Measurements from ENCODE around the gene LMF1.

The LMF1 gene

DNA sequence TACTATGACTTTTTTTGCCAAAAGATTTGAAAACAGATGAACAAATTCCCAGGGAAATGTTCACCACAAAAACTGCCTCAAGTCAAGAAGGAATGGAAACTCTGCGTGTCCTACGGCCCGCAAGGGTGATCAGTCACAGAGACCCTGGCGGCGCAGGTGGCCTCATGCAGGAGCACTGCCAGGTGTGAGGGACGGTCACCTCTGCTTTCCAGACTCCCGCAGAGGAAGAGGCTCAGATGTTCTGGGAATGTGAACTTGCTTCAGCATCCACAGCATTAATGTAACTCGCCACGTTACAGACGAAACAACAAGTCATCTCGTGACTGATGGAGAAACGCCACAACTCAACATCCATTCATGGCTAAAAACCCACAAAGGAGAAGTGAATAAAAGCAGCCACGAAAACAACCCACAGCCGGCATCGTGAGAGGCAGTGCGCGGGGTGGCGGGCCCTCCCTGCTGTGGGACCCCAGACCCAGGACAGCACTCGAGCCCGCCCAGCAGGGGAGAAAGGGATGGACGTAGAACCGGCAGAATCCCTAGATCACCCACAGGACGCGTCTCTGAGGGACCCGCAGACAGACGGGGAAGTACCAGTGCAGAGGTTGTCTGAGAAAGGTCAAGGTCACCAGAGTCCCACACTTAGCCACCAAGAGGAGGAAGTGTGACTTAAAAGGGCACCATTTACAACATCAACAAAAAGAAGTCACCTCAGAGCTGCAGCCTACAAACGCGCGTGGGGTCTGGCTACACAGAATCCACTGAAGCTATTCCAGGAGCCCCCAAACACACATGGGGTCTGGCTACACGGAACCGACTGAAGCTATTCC, 93.3 kb downstream of the LMF1 start:
- DNase-seq: no peak

DNA sequence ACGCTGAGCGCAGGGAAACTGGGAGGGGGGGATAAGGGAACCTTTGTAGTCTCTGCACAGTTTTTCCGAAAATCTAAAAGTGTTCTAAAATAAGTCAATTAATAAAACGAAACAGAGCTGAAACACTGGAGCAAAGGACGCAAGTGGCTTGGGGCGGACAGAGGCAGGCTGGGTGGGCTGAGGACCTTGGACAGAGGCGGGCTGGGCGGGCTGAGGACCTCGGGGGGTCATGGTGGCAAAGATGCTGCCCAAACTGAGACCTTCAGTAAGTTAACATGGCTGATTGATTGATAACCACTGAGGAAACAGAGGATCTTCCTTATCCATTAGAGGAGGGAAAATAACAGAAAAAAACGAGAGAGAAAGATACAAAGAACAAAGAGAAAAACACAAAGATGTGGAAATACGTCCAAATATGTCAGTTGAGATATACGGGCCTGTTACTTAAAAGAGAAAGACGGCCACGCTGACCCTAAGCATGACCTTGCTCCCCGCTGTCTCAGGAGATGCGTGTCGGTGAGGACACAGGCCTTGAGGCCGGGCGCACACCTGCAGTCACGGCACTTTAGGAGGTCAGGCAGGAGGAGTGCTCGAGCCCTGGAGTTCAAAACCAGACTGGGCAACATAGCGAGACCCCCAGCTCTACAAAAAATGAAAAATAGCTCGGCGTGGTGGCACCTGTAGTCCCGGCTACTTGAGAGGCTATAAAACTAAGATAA, 94.1 kb downstream of the LMF1 start:
- no peak for DNase-seq

DNA sequence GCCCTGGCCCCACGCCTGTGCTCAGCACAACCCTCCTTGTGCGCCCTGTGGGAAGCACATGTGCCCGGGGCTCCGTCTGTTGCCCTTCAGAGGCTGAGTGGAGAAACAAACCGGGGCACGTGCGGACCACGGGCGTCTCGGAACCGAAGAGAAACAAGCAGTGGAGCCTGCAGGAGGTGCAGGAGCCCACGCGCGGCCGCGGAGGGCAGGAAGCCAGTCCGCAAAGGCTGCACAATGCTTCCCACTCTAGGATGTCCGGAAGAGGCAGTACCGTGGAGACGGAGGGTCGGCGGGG, 94.8 kb downstream of the LMF1 start:
- DNase-seq: no peak

DNA sequence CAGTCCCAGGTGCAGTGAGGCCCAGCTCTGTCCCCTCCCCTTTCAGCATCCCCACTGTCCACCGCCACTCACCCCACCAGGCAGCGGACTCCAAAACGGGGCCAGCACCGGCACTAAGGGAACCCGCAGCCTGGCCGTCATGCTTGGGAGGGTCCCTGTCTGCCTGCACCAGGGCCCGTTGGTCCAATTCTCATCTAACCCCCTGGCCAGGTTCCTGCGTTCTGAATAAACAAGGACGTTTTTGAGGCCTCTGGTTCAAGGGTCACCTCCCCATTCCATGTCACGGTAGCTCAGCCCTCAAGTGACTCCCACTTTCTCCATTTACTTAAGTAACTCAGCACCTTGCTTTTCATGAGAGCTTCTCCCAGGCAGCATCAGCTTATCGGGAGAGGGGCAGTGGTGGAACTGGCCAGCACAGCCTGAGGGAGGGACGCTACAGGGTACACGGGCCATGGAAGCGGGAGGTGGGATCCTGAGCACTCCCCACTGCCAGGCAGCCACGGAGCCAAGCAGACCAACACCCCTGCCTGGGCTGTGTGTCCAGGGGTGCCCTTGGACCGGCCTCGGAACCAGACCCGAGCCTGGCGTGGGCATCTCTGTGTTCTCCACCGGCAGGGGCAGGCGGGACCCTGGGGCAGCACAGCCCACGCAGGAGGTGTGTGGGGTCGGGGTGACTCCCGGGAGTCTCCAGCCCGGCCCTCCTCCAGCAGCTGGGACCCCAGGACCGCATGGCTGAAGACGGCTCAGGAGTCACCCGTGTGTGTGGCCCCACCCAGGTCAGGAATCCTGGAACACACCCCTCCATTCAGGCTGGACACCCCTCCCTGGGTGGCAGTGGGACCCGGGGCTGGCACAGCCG, 95.4 kb downstream of the LMF1 start:
- DNase-seq: no peak

DNA sequence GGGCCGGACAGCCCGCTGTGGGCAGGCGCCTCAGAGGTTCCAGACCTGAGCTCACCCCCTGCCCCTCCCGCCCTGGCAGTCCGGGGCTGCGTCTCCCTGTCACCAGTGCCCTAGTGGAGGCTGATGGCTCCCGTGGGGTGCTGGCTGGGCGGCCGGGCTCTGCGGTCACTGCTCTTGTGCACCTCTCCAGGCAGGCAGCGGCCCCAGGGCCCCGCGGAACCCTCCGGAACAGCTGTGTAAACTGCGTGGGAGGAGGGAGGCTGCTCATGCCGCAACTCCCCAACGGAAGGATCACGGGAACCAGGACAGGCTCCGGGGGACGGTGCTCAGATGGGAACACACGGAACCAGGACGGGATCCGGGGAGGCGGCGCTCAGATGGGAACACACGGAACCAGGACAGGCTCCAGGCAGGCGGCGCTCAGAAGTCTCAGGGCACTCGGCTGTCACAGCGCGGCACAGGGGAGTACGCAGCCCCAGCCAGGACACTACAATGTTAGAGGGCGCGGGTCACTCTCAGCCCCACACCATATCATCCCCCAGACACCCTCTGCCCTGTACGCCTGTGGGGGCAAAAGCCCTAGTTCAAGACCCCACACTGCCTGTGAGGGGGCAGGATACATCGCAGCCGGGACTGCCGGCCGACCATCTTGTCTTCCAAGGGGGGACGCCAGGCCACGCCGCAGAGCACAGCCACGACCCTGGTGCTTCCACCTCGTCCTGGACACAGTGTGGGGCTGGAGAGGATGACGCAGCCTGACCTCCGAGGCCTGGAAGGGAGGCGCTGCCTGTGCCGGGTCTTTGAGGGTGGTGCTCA, 96.2 kb downstream of the LMF1 start:
- DNase-seq: no peak

DNA sequence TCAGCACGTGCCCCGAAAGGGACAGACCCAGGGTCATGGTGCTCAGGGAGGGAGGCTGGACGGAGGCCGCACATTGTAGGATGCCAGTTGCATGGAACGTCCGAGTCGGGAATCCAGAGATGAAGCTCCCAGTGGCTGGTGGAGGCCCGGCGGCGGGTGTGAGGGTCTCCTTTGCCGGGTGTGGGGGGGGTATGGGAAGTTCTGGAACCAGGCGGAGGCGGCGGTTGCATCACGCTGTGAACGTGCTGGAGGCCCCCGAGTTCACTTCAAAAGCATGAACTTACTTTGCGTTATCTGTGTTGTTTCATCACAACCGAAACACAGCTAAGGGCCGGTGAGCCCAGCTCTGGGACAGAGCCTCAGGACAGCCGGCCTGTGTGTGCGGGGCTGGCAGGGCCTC, 96.9 kb downstream of the LMF1 start:
- no peak for DNase-seq

DNA sequence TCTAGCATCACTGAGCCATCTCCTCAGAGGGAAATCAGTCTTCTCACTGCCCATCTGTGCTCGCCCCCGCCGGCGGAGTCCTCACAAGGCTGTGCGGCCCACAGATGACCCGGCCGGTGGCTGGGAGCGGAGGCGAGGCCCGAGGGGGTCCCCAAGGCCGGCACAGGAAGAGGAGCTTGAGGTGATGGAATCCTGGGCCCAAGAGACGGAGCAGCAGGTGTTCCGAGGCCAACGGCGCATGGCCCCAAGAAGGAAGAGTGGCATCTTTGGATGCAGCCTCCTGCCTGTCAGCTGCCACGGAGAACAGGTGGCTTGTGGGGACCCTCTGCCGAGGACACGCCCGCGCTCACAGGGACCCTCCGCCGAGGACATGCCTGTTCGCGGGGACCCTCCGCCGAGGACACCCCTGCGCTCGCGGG, 97.5 kb downstream of the LMF1 start:
- DNase-seq: no peak

DNA sequence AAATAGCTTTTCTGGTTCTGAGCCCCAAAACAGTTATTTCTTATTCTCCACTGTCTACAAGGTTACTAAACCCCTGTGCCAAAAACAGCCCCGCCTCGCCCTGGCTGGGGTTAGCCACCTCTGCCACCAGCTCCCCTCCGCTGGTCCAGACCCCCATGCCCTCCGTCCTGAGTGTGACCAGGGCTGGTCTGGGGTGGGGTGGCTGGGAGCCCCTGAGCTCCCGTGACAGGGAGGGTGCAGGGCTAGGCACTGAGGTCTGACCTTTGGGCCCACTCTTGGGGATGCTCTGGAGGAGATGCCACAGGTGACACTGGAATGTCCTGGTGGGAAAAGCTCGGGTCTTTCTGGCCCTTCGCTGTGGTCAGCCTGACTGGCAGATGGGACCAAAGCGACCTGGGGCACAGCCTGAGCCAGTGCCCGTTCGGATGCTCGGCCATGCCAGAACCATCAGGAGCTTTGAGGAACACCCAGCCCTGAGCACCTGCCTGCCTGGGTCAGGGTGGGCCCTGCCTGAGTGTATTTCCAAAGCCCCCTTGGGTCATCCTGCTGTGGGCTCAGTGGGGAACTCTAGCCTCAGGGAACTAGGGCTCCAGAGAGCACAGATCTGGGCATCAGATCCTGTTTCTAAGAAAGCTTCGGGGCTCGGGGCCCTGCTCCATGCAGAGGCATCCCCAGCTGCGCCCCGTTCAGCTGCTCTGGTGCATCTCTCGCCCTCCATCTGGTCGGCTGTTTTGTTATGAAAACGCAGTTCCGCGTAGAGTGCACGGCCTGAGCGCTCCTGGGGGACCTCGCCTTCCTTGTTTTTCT, 98.1 kb downstream of the LMF1 start:
- DNase-seq: no peak

DNA sequence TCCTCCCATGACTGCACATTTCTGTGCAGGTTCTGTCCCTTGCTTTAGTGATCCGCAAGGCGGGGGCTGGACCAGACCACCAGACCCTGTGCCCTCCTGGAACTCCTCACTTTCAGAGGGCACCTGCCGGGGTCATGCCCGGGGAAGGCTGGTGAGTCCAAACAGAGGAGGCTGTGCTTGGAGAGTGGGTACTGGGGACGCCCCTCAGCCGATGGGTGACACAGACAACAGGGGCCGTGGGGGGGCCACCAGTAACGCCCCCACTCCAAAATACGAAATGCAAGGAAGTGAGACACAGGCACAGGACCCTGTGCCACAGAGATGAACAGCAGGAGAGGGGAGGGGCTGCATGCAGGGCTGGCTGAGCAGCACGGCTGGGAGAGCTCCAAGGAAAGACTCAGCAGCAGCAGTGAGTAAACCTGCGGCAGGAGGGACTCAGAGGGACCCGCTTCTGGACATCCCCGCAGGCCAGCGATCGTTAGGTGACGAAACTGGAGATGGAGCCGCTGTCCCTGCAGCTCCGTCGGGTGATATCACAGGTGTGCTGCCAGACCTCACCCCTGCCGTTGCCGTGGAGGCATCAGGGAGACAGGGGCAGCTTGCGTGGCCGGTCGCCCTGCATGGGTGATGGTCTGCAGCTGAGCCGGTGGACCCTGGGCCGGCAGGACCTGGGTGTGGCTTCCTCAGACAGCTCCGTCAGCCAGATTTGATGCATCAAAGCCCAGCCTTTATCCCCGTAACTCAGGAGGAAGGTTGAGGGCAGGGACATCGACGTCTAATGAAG, 99.0 kb downstream of the LMF1 start:
- no peak for DNase-seq

DNA sequence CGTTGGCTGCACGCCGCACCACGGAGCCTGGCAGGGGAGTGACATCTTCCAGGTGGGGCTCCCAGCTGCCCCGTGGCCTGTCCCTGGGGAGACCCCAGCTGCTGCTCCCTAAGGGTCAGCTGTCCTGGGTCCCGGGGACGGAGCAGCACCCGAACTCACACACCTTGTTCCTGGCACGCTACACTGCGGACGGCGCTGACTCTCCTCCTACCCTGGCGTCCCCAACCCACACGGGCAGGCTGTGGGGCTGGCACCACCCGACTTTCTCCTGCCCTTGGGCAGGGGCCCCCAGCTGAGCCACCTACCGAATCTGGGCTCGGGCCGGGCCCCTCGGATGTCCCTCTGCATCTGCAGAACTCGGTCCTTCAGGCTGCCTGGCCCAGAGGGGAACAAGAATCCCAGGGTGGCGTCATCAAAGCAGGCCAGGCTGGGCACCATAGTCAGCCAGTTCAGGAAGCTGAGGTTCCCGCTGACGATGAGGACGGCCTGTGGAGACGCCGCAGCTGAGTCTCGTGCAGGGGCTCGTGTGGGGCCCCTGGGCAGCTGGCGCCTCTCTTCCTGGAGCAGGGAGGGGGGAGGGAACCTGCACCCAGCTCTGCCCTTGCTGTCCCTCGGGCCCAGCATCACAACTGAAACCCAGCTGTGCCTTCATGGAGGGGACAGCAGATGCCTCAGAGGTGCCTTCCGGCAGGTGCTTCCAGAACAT, 99.8 kb downstream of the LMF1 start:
- no peak for DNase-seq

DNA sequence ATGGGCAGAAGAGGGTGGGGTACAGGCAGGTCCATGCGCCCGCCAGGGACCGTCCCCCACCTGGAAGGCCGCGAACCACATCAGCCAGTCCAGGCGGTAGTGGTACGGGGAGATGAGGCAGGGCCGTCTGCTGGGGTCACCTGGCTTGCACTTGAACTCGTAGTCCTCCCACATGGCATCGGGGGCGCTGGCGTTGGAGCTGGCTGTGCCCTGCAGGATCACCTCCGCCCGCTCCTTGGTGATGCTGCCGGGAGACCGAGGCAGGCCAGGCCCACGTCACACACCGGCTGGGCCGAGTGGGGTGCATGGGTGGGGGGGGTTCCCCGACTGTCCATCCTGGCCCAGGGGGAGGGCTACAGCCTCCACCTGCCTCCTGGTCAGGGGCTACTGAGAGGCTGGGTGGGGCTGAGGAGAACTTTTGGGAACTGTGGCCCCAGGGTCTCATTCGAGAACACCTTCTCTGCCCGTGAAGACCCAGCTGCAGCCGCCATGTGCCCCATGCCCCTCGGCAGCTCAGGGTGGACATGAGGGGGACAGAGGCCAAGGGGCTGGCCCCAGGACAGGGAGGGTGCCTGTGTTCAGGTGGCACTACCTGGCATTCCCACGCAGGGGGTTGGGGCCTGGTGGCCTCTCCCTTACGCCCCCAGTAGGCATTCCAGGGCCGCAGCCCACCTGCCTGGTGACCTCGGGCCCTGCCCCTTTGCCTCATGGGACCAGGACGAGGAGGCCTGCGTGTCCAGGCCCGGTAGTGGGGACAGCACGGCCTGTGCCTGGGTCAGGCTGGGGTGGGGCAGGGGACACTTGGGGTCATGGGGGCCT, 100.8 kb downstream of the LMF1 start:
- no peak for DNase-seq

DNA sequence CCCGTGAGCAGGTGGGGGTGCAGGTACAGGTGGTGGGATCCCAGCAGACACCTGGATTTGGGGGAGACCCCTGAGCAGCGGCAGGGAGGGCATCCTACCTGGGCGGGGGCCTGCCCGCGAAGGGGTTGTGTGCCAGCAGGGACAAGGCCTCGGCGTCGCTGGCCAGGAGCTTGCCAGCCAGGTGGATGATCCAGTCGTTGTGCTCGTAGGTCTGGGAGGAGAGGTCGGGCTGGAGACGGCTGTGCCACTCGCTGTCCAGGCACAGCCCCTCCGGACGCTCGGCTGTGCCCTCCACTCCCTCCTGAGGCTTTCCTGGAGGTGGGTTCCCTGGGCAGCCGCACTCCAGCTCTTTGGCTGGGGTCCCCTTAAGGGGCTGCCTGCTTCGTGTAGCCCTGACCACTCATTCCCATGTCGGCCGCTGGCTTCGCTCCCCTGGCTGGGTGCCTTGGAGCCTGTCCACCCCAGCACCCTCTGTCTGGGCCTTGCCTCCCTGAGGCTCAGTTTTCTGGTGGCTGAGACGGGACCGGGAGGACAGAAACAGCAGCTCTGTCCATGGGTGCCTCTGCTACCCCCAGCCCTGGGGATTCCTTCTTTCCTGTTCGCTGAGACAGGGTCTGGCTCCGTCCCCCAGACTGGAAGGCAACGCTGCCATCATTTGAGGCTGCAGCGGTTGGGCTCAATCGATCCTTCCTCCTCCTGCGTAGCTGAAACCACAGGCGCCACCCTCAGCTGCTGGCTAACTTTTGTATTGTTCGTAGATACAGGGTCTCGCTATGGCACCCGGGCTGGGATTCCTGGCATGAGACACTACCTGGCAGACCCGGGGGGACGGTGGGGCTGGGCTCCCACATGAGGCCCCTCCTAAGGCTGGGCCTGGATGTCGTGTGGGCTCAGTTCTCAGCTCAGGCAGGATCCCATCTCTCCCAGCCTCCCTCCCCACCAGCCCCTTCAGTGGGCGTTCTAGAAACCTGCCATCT, 101.7 kb downstream of the LMF1 start:
- DNase-seq: no peak

DNA sequence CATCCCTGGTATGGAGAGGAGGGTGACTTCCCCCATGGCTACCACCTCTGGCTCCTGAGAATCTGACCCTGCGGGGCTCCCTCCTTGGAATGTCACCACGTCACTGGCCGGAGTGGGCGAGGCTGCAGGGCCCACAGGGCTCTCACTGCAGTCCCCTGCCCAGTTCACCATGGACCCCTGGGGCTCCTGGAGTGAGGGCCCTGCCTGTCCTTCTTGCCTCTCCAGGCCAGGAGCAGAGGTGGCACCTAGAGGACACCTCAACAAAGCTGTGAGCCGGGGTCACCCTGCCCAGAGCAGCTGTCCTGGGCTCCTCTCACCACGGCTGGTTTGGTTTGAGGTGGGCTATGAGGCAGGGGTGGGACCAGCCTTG, 102.4 kb downstream of the LMF1 start:
- DNase-seq: no peak

DNA sequence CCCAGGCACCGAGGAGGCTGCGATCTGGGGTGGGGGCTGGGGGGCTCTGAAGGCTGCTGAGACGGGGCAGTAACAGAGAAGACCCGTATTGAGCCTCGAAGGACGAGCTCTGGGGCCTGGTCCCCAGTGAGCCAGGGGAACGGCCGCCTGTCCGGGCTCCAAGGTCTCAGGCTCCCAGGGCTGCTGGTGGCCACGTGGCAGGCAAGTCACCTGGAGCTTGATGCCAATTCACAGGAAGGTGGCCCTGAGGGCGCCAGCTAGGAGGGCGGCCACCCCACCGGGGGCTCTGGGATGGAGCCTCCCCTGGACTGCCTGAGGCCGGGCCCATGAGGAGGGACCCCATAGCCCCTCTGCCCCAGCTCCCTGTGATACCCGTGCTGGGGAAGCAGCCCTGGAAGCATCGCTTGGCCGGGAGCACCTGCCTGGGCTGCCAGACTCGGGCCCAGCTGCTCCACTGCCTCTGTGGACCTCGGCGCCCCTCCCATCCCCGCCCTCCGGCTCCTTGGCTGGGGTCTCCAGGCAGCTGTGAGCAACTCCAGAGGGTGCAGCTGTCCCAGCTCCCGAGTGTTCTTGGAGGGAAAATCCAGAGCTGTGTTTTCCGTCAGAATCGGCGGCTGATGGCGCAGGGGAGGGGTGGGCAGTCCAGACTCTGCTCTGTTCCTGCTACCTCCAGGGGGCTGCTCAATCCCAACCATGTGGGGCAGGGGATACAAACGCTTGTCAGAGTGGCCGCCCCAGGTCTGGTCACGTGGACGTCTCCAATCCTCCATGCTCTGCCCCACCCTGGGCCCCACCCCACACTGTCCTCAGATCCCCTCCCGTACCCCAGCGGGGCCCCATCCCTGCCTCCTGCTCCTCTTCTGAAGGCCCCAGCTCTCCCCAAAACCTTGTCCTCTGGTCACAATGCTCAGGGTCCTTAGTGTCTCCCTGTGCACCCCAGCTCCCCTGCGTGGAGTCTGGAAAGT, 103.1 kb downstream of the LMF1 start:
- DNase-seq: no peak

DNA sequence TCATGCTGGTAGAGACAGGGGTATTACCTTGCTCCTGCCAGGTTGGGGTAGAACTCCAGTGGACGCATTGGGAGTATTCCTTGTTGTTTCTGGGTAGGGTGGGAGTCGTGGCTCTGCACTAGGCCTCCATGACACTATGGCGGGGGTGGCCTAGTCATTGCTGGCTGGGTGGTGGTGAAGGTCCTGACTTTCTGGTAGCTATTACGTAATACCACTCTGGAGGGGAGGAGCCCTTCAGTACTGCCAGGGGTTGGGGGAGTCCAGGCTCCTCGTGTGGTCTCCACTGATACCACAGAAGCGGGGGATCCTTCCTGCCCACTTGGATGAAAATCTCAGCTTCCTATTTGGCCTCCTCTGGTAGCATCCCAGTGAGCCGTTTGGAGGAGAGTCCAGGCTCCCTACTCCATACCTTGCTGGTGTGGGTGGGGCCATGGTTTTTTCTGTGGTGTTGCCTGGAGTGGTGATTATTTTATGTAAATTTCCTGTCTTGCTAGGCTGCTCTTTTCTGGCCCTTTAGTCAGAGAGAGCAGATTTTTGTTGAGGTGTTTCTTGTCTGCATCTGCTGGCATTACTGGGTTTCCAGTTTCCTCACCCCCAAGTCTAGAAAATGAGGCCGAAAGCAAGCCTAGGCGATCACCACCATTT, 104.4 kb downstream of the LMF1 start:
- DNase-seq: no peak

DNA sequence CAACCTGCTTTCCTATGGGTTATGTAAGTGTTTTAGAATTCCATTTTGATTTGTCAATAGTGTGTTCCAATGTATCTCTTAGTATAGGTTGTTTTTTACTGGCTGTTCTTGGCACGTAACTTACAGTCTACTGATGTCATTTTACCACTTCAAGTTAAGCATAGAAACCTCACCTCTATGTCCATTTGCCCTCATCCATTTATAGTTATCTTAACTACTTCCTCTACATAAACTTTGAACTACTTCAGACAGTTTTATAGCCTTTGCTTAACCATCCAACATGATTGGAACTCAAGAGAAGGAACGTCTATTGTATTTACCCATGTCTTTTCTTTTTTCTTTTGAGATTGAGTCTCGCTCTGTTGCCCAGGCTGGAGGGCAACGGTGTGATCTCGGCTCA, 105.8 kb downstream of the LMF1 start:
- no peak for DNase-seq

DNA sequence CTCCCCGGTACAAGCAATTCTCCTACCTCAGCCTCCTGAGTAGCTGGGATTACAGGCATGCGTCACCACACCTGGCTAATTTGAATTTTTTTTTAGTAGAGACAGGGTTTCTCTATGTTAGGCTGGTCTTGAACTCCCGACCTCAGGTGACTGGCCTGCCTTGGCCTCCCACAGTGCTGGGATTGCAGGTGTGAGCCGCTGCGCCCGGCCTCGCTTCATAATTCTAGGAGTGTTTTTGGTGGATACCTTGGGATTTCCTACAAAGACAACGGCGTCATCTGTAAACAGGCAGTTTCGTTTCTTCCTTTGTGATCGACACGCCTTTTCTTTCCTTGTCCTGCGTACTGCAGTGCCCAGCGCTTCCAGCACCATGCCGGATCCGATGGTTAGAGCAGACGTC, 109.3 kb downstream of the LMF1 start:
- DNase-seq: no peak

Measured in stimulated activated CD4-positive, alpha-beta T cell treated with anti-CD3 and anti-CD28 coated beads, Interleukin-4, amount 100 ng/mL, for 4 hours (primary cell).